Endothelial cell of umbilical vein (primary cell): ENCODE measurements around the gene MACF1.

Source experiments
- POLR2AphosphoS5 ChIP-seq: IDR thresholded peaks from 2 replicates; pipeline ENCODE4 v1.6.1; 2012; ENCODE audit warnings: low read depth, mild to moderate bottlenecking, control low read depth, low read length, moderate library complexity; ENCODE audit not compliant: insufficient read depth
- TF ChIP-seq, protein P1 (sequence below), 2 donors: IDR thresholded peaks; 1 replicate in 1 of 2; 2 replicates in 1 of 2; pipeline ENCODE4 v1.5.1; 2011; ENCODE audit warnings: low read length in 2 of 2, mild to moderate bottlenecking in 2 of 2, moderate library complexity in 2 of 2, control low read depth in 1 of 2, inconsistent platforms in 1 of 2, low read depth in 1 of 2; ENCODE audit not compliant: insufficient read depth in 1 of 2; ENCODE audit errors: extremely low read depth in 1 of 2

- no peak for TF ChIP-seq POLR2AphosphoS5
- TF ChIP-seq, protein P1, sequence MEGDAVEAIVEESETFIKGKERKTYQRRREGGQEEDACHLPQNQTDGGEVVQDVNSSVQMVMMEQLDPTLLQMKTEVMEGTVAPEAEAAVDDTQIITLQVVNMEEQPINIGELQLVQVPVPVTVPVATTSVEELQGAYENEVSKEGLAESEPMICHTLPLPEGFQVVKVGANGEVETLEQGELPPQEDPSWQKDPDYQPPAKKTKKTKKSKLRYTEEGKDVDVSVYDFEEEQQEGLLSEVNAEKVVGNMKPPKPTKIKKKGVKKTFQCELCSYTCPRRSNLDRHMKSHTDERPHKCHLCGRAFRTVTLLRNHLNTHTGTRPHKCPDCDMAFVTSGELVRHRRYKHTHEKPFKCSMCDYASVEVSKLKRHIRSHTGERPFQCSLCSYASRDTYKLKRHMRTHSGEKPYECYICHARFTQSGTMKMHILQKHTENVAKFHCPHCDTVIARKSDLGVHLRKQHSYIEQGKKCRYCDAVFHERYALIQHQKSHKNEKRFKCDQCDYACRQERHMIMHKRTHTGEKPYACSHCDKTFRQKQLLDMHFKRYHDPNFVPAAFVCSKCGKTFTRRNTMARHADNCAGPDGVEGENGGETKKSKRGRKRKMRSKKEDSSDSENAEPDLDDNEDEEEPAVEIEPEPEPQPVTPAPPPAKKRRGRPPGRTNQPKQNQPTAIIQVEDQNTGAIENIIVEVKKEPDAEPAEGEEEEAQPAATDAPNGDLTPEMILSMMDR (IDR thresholded peaks at IDR 0.05; ENCODE audit: extremely low read depth in 1 of 2, insufficient read depth in 1 of 2, low read depth in 1 of 2, low read length in 2 of 2) = no peak
Observed at GRCh38 chr1:39282537-39283216, 78.2 kb downstream of the MACF1 start.
